Measurements from ENCODE around the gene USP14.
A peak's percentile ranks its signal among the peaks of the same experiment; 100 is the strongest.

The USP14 gene

GRCh38 chr18:156514-157230 is 1.7 kb upstream of the USP14 start:
- H3K4me2 ChIP-seq (ENCODE audit: low read depth, low read length): no peak overlapping the region
- no peaks in the 10 kb centered on the region for H3K36me3 ChIP-seq (replicated peaks; ENCODE audit: insufficient read depth, low read length)
- no peak overlapping the region for H2AFZ ChIP-seq (ENCODE audit: low read length)
- DNase-seq: no peak
- H3K9me3 ChIP-seq (replicated peaks; ENCODE audit: insufficient read depth, low read length): no peaks in the 10 kb centered on the region
- H4K20me1 ChIP-seq (ENCODE audit: insufficient read depth, low read length): peaks cover 9% of the 10 kb centered on the region; the same call in 1 of the 2 replicates
- peaks cover 33% of the 10 kb centered on the region for H3K79me2 ChIP-seq (ENCODE audit: low read length)
- H3K4me3 ChIP-seq (ENCODE audit: low read length): no peak overlapping the region
- no peak for TF ChIP-seq EZH2phosphoT487 (IDR thresholded peaks at IDR 0.05; ENCODE audit: low read length)
- no peak for TF ChIP-seq CTCF (IDR thresholded peaks at IDR 0.05; ENCODE audit: low read length)
- TF ChIP-seq EZH2 (optimal IDR thresholded peaks at IDR 0.05; ENCODE audit: low read depth, low read length): no peak
- H3K9me2 ChIP-seq (replicated peaks; ENCODE audit: insufficient read depth, low read length): no peaks in the 10 kb centered on the region
- peaks cover 11% of the 10 kb centered on the region; the same call in 1 of the 2 replicates for H3K4me1 ChIP-seq (ENCODE audit: low read length)
- H3K27me3 ChIP-seq (replicated peaks; ENCODE audit: insufficient read depth, low read length): no peaks in the 10 kb centered on the region
- H3K9ac ChIP-seq (ENCODE audit: low read length): no peak overlapping the region
- peaks cover 3% of the 10 kb centered on the region; the same call in 1 of the 2 replicates for H3F3A ChIP-seq (ENCODE audit: insufficient read depth, low read length)
- no peak overlapping the region for H3K27ac ChIP-seq (ENCODE audit: low read length)

GRCh38 chr18:159037-159652 is 788 bp downstream of the USP14 start:
- TF ChIP-seq EZH2 (optimal IDR thresholded peaks at IDR 0.05; ENCODE audit: low read depth, low read length) (no peak), CTCF (IDR thresholded peaks at IDR 0.05; ENCODE audit: low read length) (no peak), EZH2phosphoT487 (IDR thresholded peaks at IDR 0.05; ENCODE audit: low read length) (no peak)
- H3K9me2 ChIP-seq (replicated peaks; ENCODE audit: insufficient read depth, low read length): no peaks in the 10 kb centered on the region
- peaks cover under 1% of the 10 kb centered on the region; the same call in 1 of the 2 replicates for H3K36me3 ChIP-seq (replicated peaks; ENCODE audit: insufficient read depth, low read length)
- peak overlapping the region; percentile 72 for H3K4me3 ChIP-seq (ENCODE audit: low read length)
- H4K20me1 ChIP-seq (ENCODE audit: insufficient read depth, low read length): peaks cover 17% of the 10 kb centered on the region; the same call in 1 of the 2 replicates
- H3K27ac ChIP-seq (ENCODE audit: low read length): peak overlapping the region; percentile 93
- no peaks in the 10 kb centered on the region for H3K9me3 ChIP-seq (replicated peaks; ENCODE audit: insufficient read depth, low read length)
- peaks cover 3% of the 10 kb centered on the region; the same call in 1 of the 2 replicates for H3F3A ChIP-seq (ENCODE audit: insufficient read depth, low read length)
- peaks cover 58% of the 10 kb centered on the region for H3K79me2 ChIP-seq (ENCODE audit: low read length)
- H2AFZ ChIP-seq (ENCODE audit: low read length): peak overlapping the region; percentile 67
- H3K4me1 ChIP-seq (ENCODE audit: low read length): peaks cover 11% of the 10 kb centered on the region; the same call in 1 of the 2 replicates
- peak; percentile 39 for DNase-seq
- H3K27me3 ChIP-seq (replicated peaks; ENCODE audit: insufficient read depth, low read length): no peaks in the 10 kb centered on the region
- peak overlapping the region; percentile 84 for H3K4me2 ChIP-seq (ENCODE audit: low read depth, low read length)
- peak overlapping the region; percentile 93 for H3K9ac ChIP-seq (ENCODE audit: low read length)

GRCh38 chr18:159933-160332 is 1.6 kb downstream of the USP14 start:
- Histone ChIP-seq H3K27ac (ENCODE audit: low read length) (no peak overlapping the region), H3K27me3 (replicated peaks; ENCODE audit: insufficient read depth, low read length) (no peaks in the 10 kb centered on the region), H3K79me2 (ENCODE audit: low read length) (peaks cover 66% of the 10 kb centered on the region), H3K9me2 (replicated peaks; ENCODE audit: insufficient read depth, low read length) (no peaks in the 10 kb centered on the region), H3K9ac (ENCODE audit: low read length) (peak overlapping the region; percentile 93; the same call in 1 of the 2 replicates), H3K4me2 (ENCODE audit: low read depth, low read length) (peak overlapping the region; percentile 84), H3K36me3 (replicated peaks; ENCODE audit: insufficient read depth, low read length) (peaks cover 3% of the 10 kb centered on the region; the same call in 1 of the 2 replicates), H3F3A (ENCODE audit: insufficient read depth, low read length) (peaks cover 3% of the 10 kb centered on the region; the same call in 1 of the 2 replicates), H2AFZ (ENCODE audit: low read length) (no peak overlapping the region), H3K4me1 (ENCODE audit: low read length) (peaks cover 11% of the 10 kb centered on the region; the same call in 1 of the 2 replicates), H3K9me3 (replicated peaks; ENCODE audit: insufficient read depth, low read length) (no peaks in the 10 kb centered on the region), H3K4me3 (ENCODE audit: low read length) (peak overlapping the region; percentile 72), H4K20me1 (ENCODE audit: insufficient read depth, low read length) (peaks cover 17% of the 10 kb centered on the region; the same call in 1 of the 2 replicates)
- DNase-seq: no peak
- TF ChIP-seq EZH2phosphoT487 (IDR thresholded peaks at IDR 0.05; ENCODE audit: low read length) (no peak), CTCF (IDR thresholded peaks at IDR 0.05; ENCODE audit: low read length) (no peak), EZH2 (optimal IDR thresholded peaks at IDR 0.05; ENCODE audit: low read depth, low read length) (no peak)
